HepG2 (cell line): ENCODE data around the gene IRAK4. TPM values are rescaled to one million over a fixed set of nuclear protein-coding genes. Genes with fewer than 3 reads are reported as not detected.

ENCODE experiments used
- ATM ChIP-seq: fragments of 450-650 bp; IDR thresholded peaks from 2 replicates; pipeline ENCODE4 v1.7.1; 2017; ENCODE audit warnings: mild to moderate bottlenecking, borderline replicate concordance
- ATRX ChIP-seq: sonication (generic); formaldehyde crosslinking; IDR thresholded peaks from 2 replicates; pipeline ENCODE4 v1.4.0; 2020; ENCODE audit warnings: missing genetic modification reagents, borderline replicate concordance
- BRF2 ChIP-seq: sonication (generic); formaldehyde crosslinking; IDR thresholded peaks from 2 replicates; pipeline ENCODE4 v1.8.1; 2022; ENCODE audit warnings: mild to moderate bottlenecking, missing genetic modification reagents
- GABPA ChIP-seq, 2 experiments: IDR thresholded peaks; 2 replicates each; pipeline ENCODE4 v1.6.1; 2011 to 2016; ENCODE audit warnings: low read depth in 2 of 2, low read length in 1 of 2, missing biosample characterization in 1 of 2, missing genetic modification characterization in 1 of 2
- HNRNPK ChIP-seq: fragments of 200-400 bp; formaldehyde crosslinking; IDR thresholded peaks from 2 replicates; pipeline ENCODE4 v1.6.1; 2018; ENCODE audit warnings: low read length, low read depth, moderate library complexity, mild to moderate bottlenecking; ENCODE audit not compliant: poor library complexity, severe bottlenecking
- JARID2 ChIP-seq: sonication (generic); formaldehyde crosslinking; IDR thresholded peaks from 2 replicates; pipeline ENCODE4 v1.8.1; 2023; ENCODE audit warnings: missing genetic modification reagents, inconsistent platforms; ENCODE audit not compliant: insufficient replicate concordance
- KDM6A ChIP-seq: IDR thresholded peaks from 2 replicates; pipeline ENCODE4 v1.6.1; 2016; ENCODE audit warnings: low read depth
- MAFG ChIP-seq: sonication (generic); formaldehyde crosslinking; IDR thresholded peaks from 2 replicates; pipeline ENCODE4 v1.5.1; 2020; ENCODE audit warnings: mild to moderate bottlenecking, missing genetic modification reagents
- MLXIP ChIP-seq: sonication (generic); formaldehyde crosslinking; IDR thresholded peaks from 2 replicates; pipeline ENCODE4 v1.9.0; 2021; ENCODE audit warnings: missing genetic modification reagents, borderline replicate concordance
- MZF1 ChIP-seq: sonication (generic); formaldehyde crosslinking; IDR thresholded peaks from 2 replicates; pipeline ENCODE4 v1.8.1; 2023; ENCODE audit warnings: mild to moderate bottlenecking, missing genetic modification reagents, borderline replicate concordance
- NCOA5 ChIP-seq: sonication (generic); formaldehyde crosslinking; IDR thresholded peaks from 2 replicates; pipeline ENCODE4 v1.4.0; 2020; ENCODE audit warnings: missing genetic modification reagents
- NCOR1 ChIP-seq: fragments of 200-600 bp; sonication (generic); IDR thresholded peaks from 2 replicates; pipeline ENCODE4 v1.7.0; 2017; ENCODE audit warnings: antibody characterized with exemption, low read length, borderline replicate concordance
- NRL ChIP-seq: sonication (generic); formaldehyde crosslinking; IDR thresholded peaks from 2 replicates; pipeline ENCODE4 v1.5.0; 2020; ENCODE audit warnings: missing genetic modification reagents, mild to moderate bottlenecking, moderate library complexity, borderline replicate concordance
- ZBTB34 ChIP-seq: sonication (generic); formaldehyde crosslinking; IDR thresholded peaks from 2 replicates; pipeline ENCODE4 v1.8.0; 2022; ENCODE audit warnings: mild to moderate bottlenecking, missing genetic modification reagents
- ZBTB37 ChIP-seq: sonication (generic); formaldehyde crosslinking; IDR thresholded peaks from 2 replicates; pipeline ENCODE4 v1.4.0; 2020; ENCODE audit warnings: mild to moderate bottlenecking, missing genetic modification reagents
- ZFP36L2 ChIP-seq: sonication (generic); formaldehyde crosslinking; IDR thresholded peaks from 2 replicates; pipeline ENCODE4 v1.4.0; 2020; ENCODE audit warnings: missing genetic modification reagents
- ZMYM3 ChIP-seq: sonication (generic); formaldehyde crosslinking; IDR thresholded peaks from 2 replicates; pipeline ENCODE4 v1.5.1; 2020; ENCODE audit warnings: mild to moderate bottlenecking, missing genetic modification reagents
- ZNF749 ChIP-seq: sonication (generic); formaldehyde crosslinking; IDR thresholded peaks from 2 replicates; pipeline ENCODE4 v1.8.0; 2022; ENCODE audit warnings: mild to moderate bottlenecking, missing genetic modification reagents, moderate library complexity, borderline replicate concordance
- ZNF784 ChIP-seq: sonication (generic); formaldehyde crosslinking; IDR thresholded peaks from 2 replicates; pipeline ENCODE4 v1.5.1; 2020; ENCODE audit warnings: missing genetic modification reagents, mild to moderate bottlenecking, borderline replicate concordance
- polyA plus RNA-seq, 8 experiments: library from polyadenylated mRNA; depleted of rRNA in 3 of 8; stranded (reverse) in 7 of 8; unstranded in 1 of 8; fragments of >200 nt; fragmentation: Illumina TruSeq in 4 of 8; extraction: Trizol in 4 of 8; gene quantifications; 2 replicates each; pipeline versions ENCODE4 v1.2.1 to v1.2.3, GENCODE V29; 2011 to 2016; ENCODE audit warnings: low read depth in 4 of 8, missing spikeins in 1 of 8, mixed read lengths in 1 of 8; ENCODE audit not compliant: insufficient read depth in 1 of 8
- total RNA-seq, 5 experiments: library from RNA; depleted of rRNA; stranded (reverse); fragments of >200 nt; fragmentation: Illumina TruSeq; extraction: Trizol; gene quantifications; 2 replicates each; pipeline ENCODE4 v1.2.3, GENCODE V29; 2016; ENCODE audit warnings: low read depth in 1 of 5

Gene IRAK4
- total and polyA plus RNA-seq, 2 of the 13 experiments (the other 11 are each of a cell fraction or from before 2014, with no cell fraction given), result 6.6 to 7.1 TPM

GRCh38 chr12:43758728-43759563 lies at the start of gene IRAK4, which contains the start of gene PUS7L (continued):
- TF ChIP-seq ZNF784 (CRISPR knock-in tag) (no peak), ZNF749 (CRISPR knock-in tag) (no peak), MAFG (no peak), ZFP36L2 (CRISPR knock-in tag) (no peak), KDM6A (CRISPR knock-in tag) (no peak), MLXIP (CRISPR knock-in tag) (no peak), ZMYM3 (0 out of 2 replicates have a peak, but pooled peaks have one; percentile 12), HNRNPK (no peak), NCOA5 (no peak), JARID2 (CRISPR knock-in tag) (no peak), ATM (no peak), BRF2 (CRISPR knock-in tag) (no peak), ATRX (no peak), NRL (CRISPR knock-in tag) (no peak), NCOR1 (no peak), MZF1 (CRISPR knock-in tag) (no peak), ZBTB37 (CRISPR knock-in tag) (no peak), GABPA (IDR thresholded peaks at IDR 0.05; ENCODE audit: low read depth, low read length) (no peak), GABPA (CRISPR knock-in tag; IDR thresholded peaks at IDR 0.05; ENCODE audit: low read depth) (peak; percentile 48), ZBTB34 (CRISPR knock-in tag) (no peak)
